ENCODE measurements around the gene DYTN. TPM values are rescaled to one million over a fixed set of nuclear protein-coding genes. Genes with fewer than 3 reads are reported as not detected.
A peak's percentile ranks its signal among the peaks of the same experiment; 100 is the strongest.

Gene DYTN, protein sequence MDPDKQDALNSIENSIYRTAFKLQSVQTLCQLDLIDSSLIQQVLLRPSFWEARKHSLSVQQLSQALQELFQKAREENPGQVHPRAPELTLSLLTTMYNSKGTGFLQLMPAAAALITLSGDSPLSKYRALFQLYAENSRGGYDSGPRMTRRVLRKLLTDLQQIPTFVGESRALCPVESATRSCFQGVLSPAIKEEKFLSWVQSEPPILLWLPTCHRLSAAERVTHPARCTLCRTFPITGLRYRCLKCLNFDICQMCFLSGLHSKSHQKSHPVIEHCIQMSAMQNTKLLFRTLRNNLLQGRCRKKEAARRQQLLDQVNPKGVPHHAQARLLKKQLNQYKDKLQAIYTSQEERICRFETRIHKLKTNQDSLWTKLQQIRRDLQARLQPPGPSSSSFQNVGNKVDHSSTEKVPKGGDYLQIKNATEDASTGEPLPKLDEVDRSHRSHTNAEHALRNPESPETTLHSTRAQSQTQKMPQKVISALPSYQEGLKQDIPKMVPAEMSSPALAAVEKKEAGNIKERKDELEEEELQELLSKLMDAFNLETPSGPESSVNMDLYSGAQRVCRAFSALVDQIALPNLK
- not detected in 3 replicates for total RNA-seq (2021)
- Bru-seq, nascent RNA = percentile 0 among the genes with signal in this experiment
- long read RNA-seq, experiment 1 = 0 reads
- long read RNA-seq, experiment 2 = 0 reads
- long read RNA-seq, experiment 3 = 0 reads

DNA sequence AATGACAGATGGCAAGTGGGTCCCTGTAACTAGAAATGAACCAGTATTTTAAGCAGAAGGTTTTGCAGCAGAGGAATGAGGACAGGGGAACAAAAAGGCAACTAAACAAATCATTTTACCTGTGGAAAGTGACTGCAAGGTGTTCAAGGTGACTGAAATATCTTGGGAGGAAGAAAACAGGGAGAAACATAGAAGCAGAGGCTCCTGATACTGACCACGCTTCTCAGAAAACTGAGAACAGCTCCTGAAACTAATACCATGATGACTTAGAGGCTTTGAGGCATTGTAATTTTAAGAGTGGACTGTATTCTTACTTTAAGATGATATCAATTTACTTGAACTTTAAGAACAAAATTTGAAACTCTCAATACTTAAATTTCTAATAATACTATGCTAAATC lies at the start of gene DYTN:
Gene DYTN (minus strand): TSS at position 101 of the 400 bp plus-strand sequence. CDS start 117 bp downstream, outside the sequence.
- ATAC-seq (no peak), DNase-seq (ENCODE audit: low spot score) (no peak)
- peak within 1 kb of the TSS; percentile 14; the same call in 1 of the 2 replicates for H3K27ac Mint-ChIP-seq
- TF ChIP-seq, protein P1, sequence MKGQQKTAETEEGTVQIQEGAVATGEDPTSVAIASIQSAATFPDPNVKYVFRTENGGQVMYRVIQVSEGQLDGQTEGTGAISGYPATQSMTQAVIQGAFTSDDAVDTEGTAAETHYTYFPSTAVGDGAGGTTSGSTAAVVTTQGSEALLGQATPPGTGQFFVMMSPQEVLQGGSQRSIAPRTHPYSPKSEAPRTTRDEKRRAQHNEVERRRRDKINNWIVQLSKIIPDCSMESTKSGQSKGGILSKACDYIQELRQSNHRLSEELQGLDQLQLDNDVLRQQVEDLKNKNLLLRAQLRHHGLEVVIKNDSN (CRISPR knock-in tag; IDR thresholded peaks at IDR 0.05) = no peak
- no peak for TF ChIP-seq JAZF1 (CRISPR knock-in tag; IDR thresholded peaks at IDR 0.05)
- no peak for TF ChIP-seq FOXK1 (CRISPR knock-in tag; IDR thresholded peaks at IDR 0.05)
- TF ChIP-seq, protein P2, sequence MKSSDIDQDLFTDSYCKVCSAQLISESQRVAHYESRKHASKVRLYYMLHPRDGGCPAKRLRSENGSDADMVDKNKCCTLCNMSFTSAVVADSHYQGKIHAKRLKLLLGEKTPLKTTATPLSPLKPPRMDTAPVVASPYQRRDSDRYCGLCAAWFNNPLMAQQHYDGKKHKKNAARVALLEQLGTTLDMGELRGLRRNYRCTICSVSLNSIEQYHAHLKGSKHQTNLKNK (CRISPR knock-in tag; IDR thresholded peaks at IDR 0.05) = no peak
- no peak for TF ChIP-seq GTF2I (CRISPR knock-in tag; conservative IDR thresholded peaks at IDR 0.05)
- TF ChIP-seq, protein P3, sequence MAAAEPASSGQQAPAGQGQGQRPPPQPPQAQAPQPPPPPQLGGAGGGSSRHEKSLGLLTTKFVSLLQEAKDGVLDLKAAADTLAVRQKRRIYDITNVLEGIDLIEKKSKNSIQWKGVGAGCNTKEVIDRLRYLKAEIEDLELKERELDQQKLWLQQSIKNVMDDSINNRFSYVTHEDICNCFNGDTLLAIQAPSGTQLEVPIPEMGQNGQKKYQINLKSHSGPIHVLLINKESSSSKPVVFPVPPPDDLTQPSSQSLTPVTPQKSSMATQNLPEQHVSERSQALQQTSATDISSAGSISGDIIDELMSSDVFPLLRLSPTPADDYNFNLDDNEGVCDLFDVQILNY (CRISPR knock-in tag; IDR thresholded peaks at IDR 0.05) = no peak
- TF ChIP-seq TEAD4 (CRISPR knock-in tag; IDR thresholded peaks at IDR 0.05) = no peak
- TF ChIP-seq ZNF138 (CRISPR knock-in tag; conservative IDR thresholded peaks at IDR 0.05) = no peak
- no peak for TF ChIP-seq GRHL2 (CRISPR knock-in tag; IDR thresholded peaks at IDR 0.05; ENCODE audit: insufficient replicate concordance, severe bottlenecking)
- TF ChIP-seq, protein P4, sequence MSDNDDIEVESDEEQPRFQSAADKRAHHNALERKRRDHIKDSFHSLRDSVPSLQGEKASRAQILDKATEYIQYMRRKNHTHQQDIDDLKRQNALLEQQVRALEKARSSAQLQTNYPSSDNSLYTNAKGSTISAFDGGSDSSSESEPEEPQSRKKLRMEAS (CRISPR knock-in tag; IDR thresholded peaks at IDR 0.05) = no peak
- no peak for TF ChIP-seq IRF2 (CRISPR knock-in tag; IDR thresholded peaks at IDR 0.05; ENCODE audit: borderline replicate concordance, low read depth)
- TF ChIP-seq, protein P5, sequence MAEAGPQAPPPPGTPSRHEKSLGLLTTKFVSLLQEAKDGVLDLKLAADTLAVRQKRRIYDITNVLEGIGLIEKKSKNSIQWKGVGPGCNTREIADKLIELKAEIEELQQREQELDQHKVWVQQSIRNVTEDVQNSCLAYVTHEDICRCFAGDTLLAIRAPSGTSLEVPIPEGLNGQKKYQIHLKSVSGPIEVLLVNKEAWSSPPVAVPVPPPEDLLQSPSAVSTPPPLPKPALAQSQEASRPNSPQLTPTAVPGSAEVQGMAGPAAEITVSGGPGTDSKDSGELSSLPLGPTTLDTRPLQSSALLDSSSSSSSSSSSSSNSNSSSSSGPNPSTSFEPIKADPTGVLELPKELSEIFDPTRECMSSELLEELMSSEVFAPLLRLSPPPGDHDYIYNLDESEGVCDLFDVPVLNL (CRISPR knock-in tag; IDR thresholded peaks at IDR 0.05; ENCODE audit: borderline replicate concordance, low read depth) = no peak
- TF ChIP-seq, protein P6, sequence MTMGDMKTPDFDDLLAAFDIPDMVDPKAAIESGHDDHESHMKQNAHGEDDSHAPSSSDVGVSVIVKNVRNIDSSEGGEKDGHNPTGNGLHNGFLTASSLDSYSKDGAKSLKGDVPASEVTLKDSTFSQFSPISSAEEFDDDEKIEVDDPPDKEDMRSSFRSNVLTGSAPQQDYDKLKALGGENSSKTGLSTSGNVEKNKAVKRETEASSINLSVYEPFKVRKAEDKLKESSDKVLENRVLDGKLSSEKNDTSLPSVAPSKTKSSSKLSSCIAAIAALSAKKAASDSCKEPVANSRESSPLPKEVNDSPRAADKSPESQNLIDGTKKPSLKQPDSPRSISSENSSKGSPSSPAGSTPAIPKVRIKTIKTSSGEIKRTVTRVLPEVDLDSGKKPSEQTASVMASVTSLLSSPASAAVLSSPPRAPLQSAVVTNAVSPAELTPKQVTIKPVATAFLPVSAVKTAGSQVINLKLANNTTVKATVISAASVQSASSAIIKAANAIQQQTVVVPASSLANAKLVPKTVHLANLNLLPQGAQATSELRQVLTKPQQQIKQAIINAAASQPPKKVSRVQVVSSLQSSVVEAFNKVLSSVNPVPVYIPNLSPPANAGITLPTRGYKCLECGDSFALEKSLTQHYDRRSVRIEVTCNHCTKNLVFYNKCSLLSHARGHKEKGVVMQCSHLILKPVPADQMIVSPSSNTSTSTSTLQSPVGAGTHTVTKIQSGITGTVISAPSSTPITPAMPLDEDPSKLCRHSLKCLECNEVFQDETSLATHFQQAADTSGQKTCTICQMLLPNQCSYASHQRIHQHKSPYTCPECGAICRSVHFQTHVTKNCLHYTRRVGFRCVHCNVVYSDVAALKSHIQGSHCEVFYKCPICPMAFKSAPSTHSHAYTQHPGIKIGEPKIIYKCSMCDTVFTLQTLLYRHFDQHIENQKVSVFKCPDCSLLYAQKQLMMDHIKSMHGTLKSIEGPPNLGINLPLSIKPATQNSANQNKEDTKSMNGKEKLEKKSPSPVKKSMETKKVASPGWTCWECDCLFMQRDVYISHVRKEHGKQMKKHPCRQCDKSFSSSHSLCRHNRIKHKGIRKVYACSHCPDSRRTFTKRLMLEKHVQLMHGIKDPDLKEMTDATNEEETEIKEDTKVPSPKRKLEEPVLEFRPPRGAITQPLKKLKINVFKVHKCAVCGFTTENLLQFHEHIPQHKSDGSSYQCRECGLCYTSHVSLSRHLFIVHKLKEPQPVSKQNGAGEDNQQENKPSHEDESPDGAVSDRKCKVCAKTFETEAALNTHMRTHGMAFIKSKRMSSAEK (CRISPR knock-in tag; IDR thresholded peaks at IDR 0.05; ENCODE audit: borderline replicate concordance) = no peak
- peaks cover 28% of the 10 kb centered on the region for H3K9me3 Mint-ChIP-seq
- H3K4me1 Mint-ChIP-seq = peaks cover 10% of the 10 kb centered on the region
- ChIA-PET CTCF (no interaction called here), POLR2A (no interaction called here)
- peaks cover 33% of the 10 kb centered on the region for H3K27me3 Mint-ChIP-seq (ENCODE audit: low read depth)
- peaks cover 8% of the 10 kb centered on the region; the same call in 1 of the 2 replicates for H3K36me3 Mint-ChIP-seq
- no peak within 1 kb of the TSS for H3K4me3 Mint-ChIP-seq
